K562 (cell line): ENCODE results near the gene SCN8A.

Source experiments
- ATF6 ChIP-seq: sonication (generic); formaldehyde crosslinking; IDR thresholded peaks from 2 replicates; pipeline ENCODE4 v1.4.0; 2020; ENCODE audit warnings: mild to moderate bottlenecking, missing genetic modification reagents
- CXXC5 ChIP-seq: fragments of 250-450 bp; sonication (Bioruptor Pico); IDR thresholded peaks from 2 replicates; pipeline ENCODE4 v1.8.0; 2022; ENCODE audit warnings: inconsistent platforms, mild to moderate bottlenecking, moderate library complexity
- TCF7 ChIP-seq: sonication (generic); IDR thresholded peaks from 2 replicates; pipeline ENCODE4 v1.6.1; 2016; ENCODE audit warnings: antibody characterized with exemption, borderline replicate concordance
- TF ChIP-seq, protein P1 (sequence below), 3 experiments: IDR thresholded peaks in 2 of 3; conservative IDR thresholded peaks in 1 of 3; 2 replicates each; pipeline ENCODE4 v1.5.1; 2011 to 2012; ENCODE audit warnings: low read length in 3 of 3, mild to moderate bottlenecking in 3 of 3, control low read depth in 2 of 3, improper control_type of control experiment in 1 of 3, inconsistent platforms in 1 of 3, low read depth in 1 of 3, mixed read lengths in 1 of 3, moderate library complexity in 1 of 3; ENCODE audit not compliant: insufficient read depth in 2 of 3

DNA sequence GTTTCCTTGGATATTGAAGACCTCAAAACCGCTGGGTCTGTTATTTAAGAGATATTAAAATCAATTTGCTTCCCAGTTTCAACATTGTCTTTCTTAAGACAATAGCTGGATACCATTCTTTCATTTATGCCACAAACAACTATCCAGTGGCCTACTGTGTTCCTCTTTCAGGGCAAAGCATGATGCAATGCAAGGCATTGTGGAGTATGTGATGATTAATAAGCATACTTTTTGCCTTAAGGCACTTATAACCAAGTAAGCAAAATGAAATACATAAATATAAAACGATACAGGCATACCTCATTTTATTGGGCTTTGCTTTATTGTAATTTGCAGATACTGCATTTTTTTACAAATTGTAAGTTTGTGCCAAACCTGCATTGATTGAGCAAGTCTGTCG is 45.5 kb downstream of the SCN8A start:
- TF ChIP-seq ATF6 (CRISPR knock-in tag) (no peak), CXXC5 (no peak), TCF7 (no peak)
- TF ChIP-seq, protein P1, sequence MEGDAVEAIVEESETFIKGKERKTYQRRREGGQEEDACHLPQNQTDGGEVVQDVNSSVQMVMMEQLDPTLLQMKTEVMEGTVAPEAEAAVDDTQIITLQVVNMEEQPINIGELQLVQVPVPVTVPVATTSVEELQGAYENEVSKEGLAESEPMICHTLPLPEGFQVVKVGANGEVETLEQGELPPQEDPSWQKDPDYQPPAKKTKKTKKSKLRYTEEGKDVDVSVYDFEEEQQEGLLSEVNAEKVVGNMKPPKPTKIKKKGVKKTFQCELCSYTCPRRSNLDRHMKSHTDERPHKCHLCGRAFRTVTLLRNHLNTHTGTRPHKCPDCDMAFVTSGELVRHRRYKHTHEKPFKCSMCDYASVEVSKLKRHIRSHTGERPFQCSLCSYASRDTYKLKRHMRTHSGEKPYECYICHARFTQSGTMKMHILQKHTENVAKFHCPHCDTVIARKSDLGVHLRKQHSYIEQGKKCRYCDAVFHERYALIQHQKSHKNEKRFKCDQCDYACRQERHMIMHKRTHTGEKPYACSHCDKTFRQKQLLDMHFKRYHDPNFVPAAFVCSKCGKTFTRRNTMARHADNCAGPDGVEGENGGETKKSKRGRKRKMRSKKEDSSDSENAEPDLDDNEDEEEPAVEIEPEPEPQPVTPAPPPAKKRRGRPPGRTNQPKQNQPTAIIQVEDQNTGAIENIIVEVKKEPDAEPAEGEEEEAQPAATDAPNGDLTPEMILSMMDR (IDR thresholded peaks at IDR 0.05 in 2 of 3, conservative IDR thresholded peaks at IDR 0.05 in 1 of 3; ENCODE audit: insufficient read depth in 2 of 3, low read depth in 1 of 3, low read length in 3 of 3) = no peak
